Stimulated activated CD8-positive, alpha-beta memory T cell treated with anti-CD3 and anti-CD28 coated beads, Interleukin-15, amount 100 ng/mL, for 4 hours (primary cell): Measurements from ENCODE around the gene OPRL1.
"Not testable (repeated sequence)": the region's sequence is repeated elsewhere in the genome, so short reads cannot be mapped to it uniquely, and the experiment has no call there.

Experiments used
- DNase-seq, 2 donors: peaks; one replicate each; pipeline ENCODE4 v3.0.0-alpha.2; 2020; ENCODE audit warnings: low read depth in 2 of 2

OPRL1 gene

GRCh38 chr20:64086801-64087200 lies 6.9 kb downstream of the OPRL1 start:
- no peak for DNase-seq

- not testable (repeated sequence) for DNase-seq
Measured at GRCh38 chr20:64087226-64087825, 7.4 kb downstream of the OPRL1 start.

- not testable (repeated sequence) for DNase-seq
Measured at GRCh38 chr20:64088586-64088985, 8.7 kb downstream of the OPRL1 start.

GRCh38 chr20:64090165-64090564 lies 10.3 kb downstream of the OPRL1 start:
- no peak for DNase-seq

GRCh38 chr20:64091340-64091739 lies 11.5 kb downstream of the OPRL1 start:
- DNase-seq = no peak

- no peak for DNase-seq
Measured at GRCh38 chr20:64091770-64092169, 11.9 kb downstream of the OPRL1 start.

GRCh38 chr20:64092258-64093012 lies 12.6 kb downstream of the OPRL1 start:
- DNase-seq = no peak

GRCh38 chr20:64093013-64093503 lies 13.2 kb downstream of the OPRL1 start:
- DNase-seq = no peak

- DNase-seq = no peak
Measured at GRCh38 chr20:64095455-64095854, 15.6 kb downstream of the OPRL1 start.

- DNase-seq = no peak
Measured at GRCh38 chr20:64095927-64096326, 16.0 kb downstream of the OPRL1 start.

- no peak for DNase-seq
Measured at GRCh38 chr20:64096535-64096934, 16.7 kb downstream of the OPRL1 start.

GRCh38 chr20:64098471-64099013 lies 18.7 kb downstream of the OPRL1 start:
- DNase-seq = no peak

GRCh38 chr20:64099086-64099786 lies 19.4 kb downstream of the OPRL1 start:
- no peak for DNase-seq

GRCh38 chr20:64099880-64100565 lies 20.1 kb downstream of the OPRL1 start:
- no peak for DNase-seq

GRCh38 chr20:64100566-64100888 lies 20.6 kb downstream of the OPRL1 start:
- DNase-seq = no peak

GRCh38 chr20:64100946-64101688 lies 21.2 kb downstream of the OPRL1 start:
- no peak for DNase-seq

- peak in 1 of 2 donors; percentile 21 for DNase-seq
Measured at GRCh38 chr20:64101731-64102621, 22.1 kb downstream of the OPRL1 start.

- DNase-seq = no peak
Measured at GRCh38 chr20:64102647-64103354, 22.9 kb downstream of the OPRL1 start.

GRCh38 chr20:64103871-64104666 lies 24.2 kb downstream of the OPRL1 start:
- DNase-seq = no peak
